ENCODE results near the gene XPO5. TPM values are rescaled to one million over a fixed set of nuclear protein-coding genes. Genes with fewer than 3 reads are reported as not detected.

Gene XPO5
- total RNA-seq, 2 donors from 2014 or later: 23.1 to 32.3 TPM

GRCh38 chr6:43523284-43523683 lies 52.6 kb downstream of the XPO5 start:
- Histone ChIP-seq H3K27me3 (no peaks in the 10 kb centered on the region), H3K27ac (no peak overlapping the region), H3K4me1 (peaks cover 2% of the 10 kb centered on the region), H3K9me3 (no peaks in the 10 kb centered on the region), H3K4me3 (no peak overlapping the region), H3K36me3 (peaks cover 14% of the 10 kb centered on the region), H3K9ac (ENCODE audit: low read depth in 2 of 2, low read length in 2 of 2) (no peak overlapping the region)
- intact Hi-C loops (cut with DNase I): no loop called here
- DNase-seq: no peak
- no peak for TF ChIP-seq CTCF (IDR thresholded peaks at IDR 0.05)

- no peak overlapping the region for H3K9ac ChIP-seq (ENCODE audit: low read depth in 2 of 2, low read length in 2 of 2)
- H3K4me1 ChIP-seq: peaks cover 7% of the 10 kb centered on the region
- TF ChIP-seq CTCF (IDR thresholded peaks at IDR 0.05): no peak
- no peak for DNase-seq
- H3K36me3 ChIP-seq: peaks cover 14% of the 10 kb centered on the region
- intact Hi-C loops (cut with DNase I): no loop called here
- no peak overlapping the region for H3K27ac ChIP-seq
- H3K27me3 ChIP-seq: no peaks in the 10 kb centered on the region
- H3K9me3 ChIP-seq: no peaks in the 10 kb centered on the region
- no peak overlapping the region for H3K4me3 ChIP-seq
Measured at GRCh38 chr6:43522547-43523261, 53.1 kb downstream of the XPO5 start.

- Histone ChIP-seq H3K4me3 (no peak overlapping the region), H3K9ac (ENCODE audit: low read depth in 2 of 2, low read length in 2 of 2) (no peak overlapping the region), H3K9me3 (no peaks in the 10 kb centered on the region), H3K36me3 (peaks cover 14% of the 10 kb centered on the region), H3K4me1 (peaks cover 7% of the 10 kb centered on the region), H3K27ac (no peak overlapping the region), H3K27me3 (no peaks in the 10 kb centered on the region)
- no peak for DNase-seq
- intact Hi-C loops (cut with DNase I): no loop called here
- TF ChIP-seq CTCF (IDR thresholded peaks at IDR 0.05): no peak
Measured at GRCh38 chr6:43521836-43522235, 54.0 kb downstream of the XPO5 start.

- H3K36me3 ChIP-seq: peaks cover 14% of the 10 kb centered on the region
Measured at GRCh38 chr6:43520097-43520496, 55.7 kb downstream of the XPO5 start.

More at GRCh38 chr6:43520097-43520496, 55.7 kb downstream of the XPO5 start:
- Histone ChIP-seq H3K4me3 (no peak overlapping the region), H3K27ac (no peak overlapping the region), H3K4me1 (peaks cover 18% of the 10 kb centered on the region), H3K9ac (ENCODE audit: low read depth in 2 of 2, low read length in 2 of 2) (no peak overlapping the region), H3K9me3 (no peaks in the 10 kb centered on the region), H3K27me3 (no peaks in the 10 kb centered on the region)
- no peak for DNase-seq
- no peak for TF ChIP-seq CTCF (IDR thresholded peaks at IDR 0.05)
- intact Hi-C loops (cut with DNase I): no loop called here

Measured in colonic mucosa (tissue), 4 donors.